GM19468 (cell line): Measurements from ENCODE around the gene DZIP1L.
A peak's percentile ranks its signal among the peaks of the same experiment; 100 is the strongest.
"Not testable (repeated sequence)": the region's sequence is repeated elsewhere in the genome, so short reads cannot be mapped to it uniquely, and the experiment has no call there.

Experiments
- ATAC-seq: cut with Tn5 transposase; IDR thresholded peaks from one replicate; pipeline ENCODE4 v1.9.1; 2021; ENCODE audit warnings: mild to moderate bottlenecking, moderate library complexity, moderate number of reproducible peaks; ENCODE audit not compliant: unreplicated experiment; ENCODE audit errors: extremely low read depth

Gene DZIP1L

DNA sequence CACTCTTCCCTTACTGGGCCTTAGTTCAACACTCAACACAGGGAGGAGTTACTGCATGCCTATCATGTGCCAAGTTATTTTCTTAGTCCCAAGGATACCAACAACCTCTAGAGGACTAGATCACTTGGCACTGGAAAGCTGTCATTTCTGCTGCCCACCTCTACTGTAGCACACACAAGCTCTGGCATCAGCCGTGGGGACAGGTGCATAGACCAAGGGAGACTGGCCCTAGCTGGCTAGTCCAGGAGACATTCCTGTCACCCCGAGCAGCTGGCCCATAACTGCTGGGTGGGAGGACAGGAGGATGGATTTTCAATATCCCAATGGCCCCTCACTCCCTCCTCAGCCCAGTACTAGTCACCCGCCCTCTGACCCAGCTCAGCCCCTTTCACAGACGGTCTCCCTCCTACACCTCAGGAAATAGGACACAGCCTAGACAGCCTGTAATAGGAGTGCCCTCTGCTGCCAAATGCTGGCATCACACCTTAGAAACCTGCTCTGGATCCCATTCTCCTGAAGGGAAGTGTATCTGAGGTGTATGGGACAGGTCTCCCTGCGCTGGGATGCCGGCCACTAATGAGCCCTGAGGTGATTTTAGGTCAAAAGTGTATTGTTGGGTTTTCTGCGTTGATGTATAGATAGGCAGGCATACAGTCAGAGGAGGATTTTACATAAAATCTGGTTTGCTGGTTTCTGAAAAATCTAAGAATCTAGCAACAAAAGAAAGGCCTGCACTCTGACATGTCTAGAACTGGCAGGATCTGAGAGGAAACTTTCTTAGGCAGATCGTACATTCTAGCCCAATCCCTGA, 3.4 kb upstream of the DZIP1L start:
- no peak for ATAC-seq

GRCh38 chr3:138114431-138114918, 933 bp downstream of the DZIP1L start:
- no peak for ATAC-seq

DNA sequence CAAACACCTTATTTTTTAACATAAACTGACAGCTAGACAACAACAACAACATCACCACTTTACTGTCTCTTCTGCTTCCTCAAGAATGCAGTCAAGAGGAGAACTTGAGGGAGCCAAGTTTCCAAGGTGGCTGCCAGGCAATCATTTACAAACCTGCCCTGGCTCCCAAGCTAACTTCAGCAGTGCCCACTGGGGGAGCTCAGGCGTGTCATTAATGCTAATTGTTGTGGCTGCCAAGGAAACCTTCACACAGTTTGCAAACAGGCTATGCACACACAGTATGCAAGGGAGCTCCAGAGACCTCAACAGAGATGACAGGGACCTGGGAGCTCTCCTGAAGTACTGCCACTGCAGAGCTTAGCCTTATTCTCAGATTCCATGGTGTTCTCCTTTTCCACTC, 2.1 kb downstream of the DZIP1L start:
- ATAC-seq, result no peak

DNA sequence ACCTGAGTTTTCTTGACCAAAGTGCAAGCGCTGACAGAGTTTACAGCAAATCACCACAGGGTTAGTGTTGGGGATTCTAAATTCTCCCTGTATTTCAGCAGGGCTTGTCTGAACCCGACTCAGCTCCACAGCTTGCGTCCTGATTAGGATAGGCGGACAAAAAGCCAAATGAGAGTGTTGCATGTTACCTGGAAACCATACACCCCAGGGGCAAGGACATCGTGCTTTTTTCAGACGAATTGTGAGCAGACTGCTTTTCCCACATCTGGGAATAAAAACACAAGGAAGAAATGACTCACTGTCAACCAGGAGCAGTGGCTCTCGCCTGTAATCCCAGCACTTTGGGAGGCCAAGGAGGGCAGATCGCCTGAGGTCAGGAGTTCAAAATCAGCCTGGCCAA, 3.0 kb downstream of the DZIP1L start:
- no peak for ATAC-seq

- no peak for ATAC-seq
These were observed 9.8 kb downstream of the DZIP1L start for GRCh38 chr3:138105598-138105997.

DNA sequence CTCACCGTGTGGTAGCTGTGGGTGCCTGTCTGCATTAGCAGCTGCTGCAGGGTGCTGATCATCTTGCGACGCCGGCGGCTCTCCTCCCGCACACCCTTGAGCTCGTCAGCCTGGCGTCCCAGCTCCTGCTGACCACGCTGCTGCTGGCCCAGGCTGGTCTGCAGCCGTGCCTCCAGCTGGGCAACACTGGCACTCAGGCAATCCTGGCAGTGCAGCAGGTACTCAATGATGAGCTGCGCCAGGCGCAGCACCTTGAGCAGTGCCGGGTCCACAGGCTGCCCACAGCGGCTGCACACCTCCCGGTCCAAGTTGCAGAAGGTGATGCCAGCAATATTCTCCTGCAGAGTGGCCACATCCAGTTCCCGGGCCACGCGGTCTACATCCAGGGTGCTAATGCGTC, 11.9 kb downstream of the DZIP1L start:
- ATAC-seq, result no peak

- ATAC-seq, result not testable (repeated sequence)
These were observed 14.0 kb downstream of the DZIP1L start for GRCh38 chr3:138101351-138101940.

DNA sequence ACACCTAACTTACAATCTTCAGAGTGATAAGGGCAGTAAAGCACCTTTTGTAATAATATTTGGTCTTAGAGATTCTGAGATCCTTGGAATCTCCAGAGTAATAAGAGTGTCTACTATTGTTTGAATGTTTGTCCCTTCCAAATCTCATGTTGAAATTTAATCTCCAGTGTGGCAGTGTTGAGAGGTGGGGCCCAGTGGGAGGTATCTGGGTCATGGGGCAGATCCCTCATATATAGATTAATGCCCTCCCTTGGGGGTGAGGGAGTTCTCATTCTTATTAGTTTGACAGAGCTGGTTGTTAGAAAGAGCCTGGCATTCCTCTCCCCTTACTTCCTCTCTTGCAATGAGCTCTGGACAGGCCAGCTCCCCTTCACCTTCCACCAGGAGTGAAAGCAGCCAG, 16.0 kb downstream of the DZIP1L start:
- no peak for ATAC-seq

GRCh38 chr3:138097192-138098172, 17.9 kb downstream of the DZIP1L start:
- no peak for ATAC-seq

DNA sequence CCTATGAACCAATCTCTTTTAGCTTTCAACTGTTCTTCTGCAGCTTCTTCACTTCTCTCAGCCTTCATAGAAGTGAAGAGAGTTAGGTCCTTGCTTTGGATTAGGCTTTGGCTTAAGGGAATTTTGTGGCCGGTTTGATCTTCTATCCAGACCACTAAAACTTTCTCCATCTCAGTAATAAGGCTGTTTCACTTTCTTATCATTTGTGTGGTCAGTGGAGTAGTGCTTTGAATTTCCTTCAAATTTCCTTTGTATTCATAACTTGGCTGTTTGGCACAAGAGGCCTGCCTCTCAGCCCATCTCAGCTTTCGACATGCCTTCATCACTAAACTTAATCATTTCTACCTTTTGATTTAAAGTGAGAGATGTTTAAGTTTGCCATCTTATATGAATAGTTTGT, 21.7 kb downstream of the DZIP1L start:
- no peak for ATAC-seq

DNA sequence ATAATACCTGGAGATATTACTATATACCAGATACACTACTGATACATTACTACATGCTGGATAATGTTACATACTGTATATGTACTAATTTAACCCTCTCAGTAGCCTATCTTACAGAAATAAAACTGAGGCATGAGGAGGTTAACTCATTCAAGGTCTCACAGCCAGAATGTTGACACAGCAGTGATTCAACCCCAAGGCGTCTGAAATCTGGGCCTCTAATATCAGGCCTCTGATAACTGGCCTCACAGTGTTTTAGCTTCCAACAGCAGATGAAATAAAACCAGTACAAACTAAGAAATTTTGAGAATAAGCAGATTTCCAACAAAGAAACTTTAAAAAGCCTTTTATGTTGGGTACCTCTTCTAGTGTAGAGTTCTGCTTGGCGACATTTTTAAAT, 23.4 kb downstream of the DZIP1L start:
- no peak for ATAC-seq

- no peak for ATAC-seq
These were observed 26.3 kb downstream of the DZIP1L start for GRCh38 chr3:138089091-138089490.

- not testable (repeated sequence) for ATAC-seq
These were observed 29.7 kb downstream of the DZIP1L start for GRCh38 chr3:138085745-138086144.

GRCh38 chr3:138084196-138084595, 31.2 kb downstream of the DZIP1L start:
- ATAC-seq, result no peak

GRCh38 chr3:138082992-138083386, 32.4 kb downstream of the DZIP1L start:
- peak; percentile 7 for ATAC-seq

- peak; percentile 54 for ATAC-seq
These were observed 33.1 kb downstream of the DZIP1L start for GRCh38 chr3:138082085-138082991.

DNA sequence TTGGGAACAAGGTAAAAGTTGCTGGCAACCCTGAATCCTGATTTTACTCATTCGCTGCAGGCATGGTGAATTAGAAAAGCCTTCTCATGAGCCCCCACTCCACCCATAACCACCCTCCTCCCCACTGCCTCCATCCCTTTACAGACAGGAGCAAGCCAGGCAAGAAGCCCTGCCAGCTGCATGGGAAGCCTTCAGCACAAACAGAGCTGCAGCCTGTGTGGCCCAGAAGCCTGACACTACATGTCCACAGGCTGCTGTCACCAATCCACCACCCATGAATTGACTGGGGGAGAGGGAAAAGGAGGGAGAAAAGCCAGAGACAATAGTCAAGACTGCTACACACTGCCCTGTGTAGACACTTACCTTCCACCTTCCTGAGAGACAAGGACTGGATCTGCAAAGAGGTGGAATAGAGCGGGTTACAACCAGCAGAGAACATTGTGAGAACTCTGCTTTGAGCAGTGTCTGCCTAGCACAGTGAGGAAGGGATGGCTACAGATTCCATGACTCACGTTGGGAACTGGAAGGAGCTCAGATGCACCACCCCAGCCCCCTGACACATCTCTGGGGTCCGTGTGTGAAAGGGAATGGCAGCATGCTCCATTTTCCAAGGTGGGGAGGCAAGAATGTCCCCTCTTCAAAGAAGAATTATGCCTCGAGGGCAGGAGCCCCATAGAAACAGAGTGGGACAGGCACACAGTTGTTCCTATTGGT, 33.9 kb downstream of the DZIP1L start:
- ATAC-seq, result no peak

GRCh38 chr3:138079901-138080300, 35.5 kb downstream of the DZIP1L start:
- no peak for ATAC-seq

GRCh38 chr3:138078901-138079344, 36.5 kb downstream of the DZIP1L start:
- no peak for ATAC-seq
